ENCODE results near the gene ARHGAP24.

DNA sequence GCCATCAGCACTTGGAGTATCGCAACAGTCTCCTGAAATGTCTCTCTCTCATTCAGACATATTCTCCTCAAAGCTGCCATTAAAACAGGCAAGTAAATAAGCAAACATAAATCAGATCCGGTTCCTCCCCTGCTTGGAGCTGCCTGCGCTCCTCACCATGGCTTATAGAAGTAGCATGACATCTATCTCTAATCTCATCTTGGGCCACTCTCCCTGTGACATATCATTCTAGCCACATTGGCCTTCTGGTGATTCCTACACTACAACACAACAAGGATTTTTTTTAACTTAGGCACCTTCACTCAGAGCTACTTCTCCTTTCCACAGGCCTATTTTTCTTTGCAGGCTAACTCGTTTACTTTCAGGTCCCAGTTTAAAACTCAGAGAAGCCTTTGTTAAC lies 387.9 kb downstream of the ARHGAP24 start:
- no peak for TF ChIP-seq CTCF (IDR thresholded peaks at IDR 0.05; ENCODE audit: insufficient read depth, low read length, poor library complexity, severe bottlenecking)
- no peak for TF ChIP-seq EZH2phosphoT487 (conservative IDR thresholded peaks at IDR 0.05; ENCODE audit: low read length)
